ENCODE results near the gene CCDC61.

- TF ChIP-seq ZNF274 (IDR thresholded peaks at IDR 0.05; ENCODE audit: low read depth, low read length) (no peak), SUZ12 (IDR thresholded peaks at IDR 0.05; ENCODE audit: extremely low read depth, insufficient read depth, insufficient read length) (no peak), YY1 (IDR thresholded peaks at IDR 0.05; ENCODE audit: insufficient read depth, insufficient read length) (no peak)
These were observed 70.3 kb downstream of the CCDC61 start for GRCh38 chr19:46065486-46066071.
